DOHH2 (cell line): Measurements from ENCODE around the gene OR13A1.

ENCODE experiments used
- H3F3A ChIP-seq: fragments of 200-600 bp; sonication (generic), shearing (Covaris generic); 2 replicates; pipeline ENCODE4 v1.6.0; 2016; ENCODE audit warnings: antibody characterized with exemption, mild to moderate bottlenecking; ENCODE audit not compliant: control insufficient read depth, insufficient read depth
- H3K27ac ChIP-seq: fragments of 200-600 bp; sonication (generic); 2 replicates; pipeline ENCODE4 v1.5.1; 2014; ENCODE audit warnings: low read depth, mild to moderate bottlenecking, low read length, moderate library complexity
- H3K27me3 ChIP-seq: fragments of 200-600 bp; sonication (generic); 2 replicates; pipeline ENCODE4 v1.6.1; 2014; ENCODE audit warnings: mild to moderate bottlenecking, low read length, mixed read lengths; ENCODE audit not compliant: control insufficient read depth
- H3K36me3 ChIP-seq: fragments of 200-600 bp; sonication (generic); 2 replicates; pipeline ENCODE4 v1.6.1; 2014; ENCODE audit warnings: mild to moderate bottlenecking, low read length, moderate library complexity, mixed read lengths; ENCODE audit not compliant: control insufficient read depth
- H3K4me1 ChIP-seq: fragments of 200-600 bp; sonication (generic); 2 replicates; pipeline ENCODE4 v1.6.1; 2014; ENCODE audit warnings: mild to moderate bottlenecking, low read length, mixed read lengths; ENCODE audit not compliant: control insufficient read depth
- H3K4me2 ChIP-seq: fragments of 200-600 bp; sonication (generic); 2 replicates; pipeline ENCODE4 v1.6.0; 2014; ENCODE audit warnings: mild to moderate bottlenecking, low read length, moderate library complexity
- H3K4me3 ChIP-seq: fragments of 200-600 bp; sonication (generic); 2 replicates; pipeline ENCODE4 v1.5.1; 2014; ENCODE audit warnings: mild to moderate bottlenecking, low read length, mixed read lengths
- H3K79me2 ChIP-seq: fragments of 200-600 bp; sonication (generic); 2 replicates; pipeline ENCODE4 v1.6.1; 2014; ENCODE audit warnings: mild to moderate bottlenecking, low read length, mixed read lengths; ENCODE audit not compliant: control insufficient read depth
- H3K9me2 ChIP-seq: fragments of 200-600 bp; sonication (generic); replicated peaks from 2 replicates; pipeline ENCODE4 v1.6.1; 2014; ENCODE audit warnings: mild to moderate bottlenecking, low read length, mixed read lengths; ENCODE audit not compliant: control insufficient read depth
- H3K9me3 ChIP-seq: fragments of 200-600 bp; sonication (generic); 2 replicates; pipeline ENCODE4 v1.6.1; 2014; ENCODE audit warnings: antibody characterized with exemption, low read length, mixed read lengths; ENCODE audit not compliant: control insufficient read depth, insufficient read depth
- H4K20me1 ChIP-seq: fragments of 200-600 bp; sonication (generic); 2 replicates; pipeline ENCODE4 v1.6.0; 2014; ENCODE audit warnings: low read depth, mild to moderate bottlenecking, antibody characterized with exemption, low read length, moderate library complexity; ENCODE audit not compliant: control insufficient read depth, insufficient read depth
- EZH2phosphoT487 ChIP-seq: fragments of 200-600 bp; sonication (generic); IDR thresholded peaks from 2 replicates; pipeline ENCODE4 v1.6.1; 2017; ENCODE audit warnings: borderline replicate concordance, mild to moderate bottlenecking, antibody characterized with exemption, low read length, moderate library complexity, mixed read lengths
- TF ChIP-seq, protein P1 (sequence below): fragments of 200-600 bp; sonication (generic); IDR thresholded peaks from one replicate; pipeline ENCODE4 v1.5.1; 2014; ENCODE audit warnings: antibody characterized with exemption, mild to moderate bottlenecking, low read depth, low read length; ENCODE audit not compliant: poor library complexity, severe bottlenecking

The OR13A1 gene

DNA sequence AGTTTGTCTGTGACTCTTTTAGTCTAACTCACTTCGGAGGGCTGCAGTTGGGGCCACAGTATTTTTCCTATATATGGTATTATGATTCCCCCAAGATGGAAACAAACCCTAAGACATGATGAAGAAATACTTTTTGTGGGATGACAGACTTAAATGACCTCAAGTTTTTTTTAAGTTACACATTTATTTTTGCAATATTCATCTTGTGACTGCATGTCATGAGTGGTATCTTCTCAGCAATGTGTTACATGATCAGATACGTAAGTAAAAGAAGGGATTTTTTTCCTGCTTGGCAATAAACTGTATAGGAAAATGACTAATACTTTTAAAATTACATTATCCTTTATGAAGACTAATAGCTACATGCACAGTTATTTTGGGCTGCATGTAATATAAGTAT, 57.8 kb downstream of the OR13A1 start:
- no peak overlapping the region for H3K4me3 ChIP-seq
- no peaks in the 10 kb centered on the region for H3K9me2 ChIP-seq
- H3K4me1 ChIP-seq, result peaks cover 20% of the 10 kb centered on the region
- H3K27me3 ChIP-seq, result no peaks in the 10 kb centered on the region
- TF ChIP-seq EZH2phosphoT487, result no peak
- TF ChIP-seq, protein P1, sequence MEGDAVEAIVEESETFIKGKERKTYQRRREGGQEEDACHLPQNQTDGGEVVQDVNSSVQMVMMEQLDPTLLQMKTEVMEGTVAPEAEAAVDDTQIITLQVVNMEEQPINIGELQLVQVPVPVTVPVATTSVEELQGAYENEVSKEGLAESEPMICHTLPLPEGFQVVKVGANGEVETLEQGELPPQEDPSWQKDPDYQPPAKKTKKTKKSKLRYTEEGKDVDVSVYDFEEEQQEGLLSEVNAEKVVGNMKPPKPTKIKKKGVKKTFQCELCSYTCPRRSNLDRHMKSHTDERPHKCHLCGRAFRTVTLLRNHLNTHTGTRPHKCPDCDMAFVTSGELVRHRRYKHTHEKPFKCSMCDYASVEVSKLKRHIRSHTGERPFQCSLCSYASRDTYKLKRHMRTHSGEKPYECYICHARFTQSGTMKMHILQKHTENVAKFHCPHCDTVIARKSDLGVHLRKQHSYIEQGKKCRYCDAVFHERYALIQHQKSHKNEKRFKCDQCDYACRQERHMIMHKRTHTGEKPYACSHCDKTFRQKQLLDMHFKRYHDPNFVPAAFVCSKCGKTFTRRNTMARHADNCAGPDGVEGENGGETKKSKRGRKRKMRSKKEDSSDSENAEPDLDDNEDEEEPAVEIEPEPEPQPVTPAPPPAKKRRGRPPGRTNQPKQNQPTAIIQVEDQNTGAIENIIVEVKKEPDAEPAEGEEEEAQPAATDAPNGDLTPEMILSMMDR, result no peak
- no peak overlapping the region for H3K4me2 ChIP-seq
- no peak overlapping the region for H3K27ac ChIP-seq
- no peaks in the 10 kb centered on the region for H3K79me2 ChIP-seq
- no peaks in the 10 kb centered on the region for H4K20me1 ChIP-seq
- H3F3A ChIP-seq, result 0 out of 2 replicates have a peak, but pooled peaks cover 3% of the 10 kb centered on the region
- no peaks in the 10 kb centered on the region for H3K9me3 ChIP-seq
- no peaks in the 10 kb centered on the region for H3K36me3 ChIP-seq

DNA sequence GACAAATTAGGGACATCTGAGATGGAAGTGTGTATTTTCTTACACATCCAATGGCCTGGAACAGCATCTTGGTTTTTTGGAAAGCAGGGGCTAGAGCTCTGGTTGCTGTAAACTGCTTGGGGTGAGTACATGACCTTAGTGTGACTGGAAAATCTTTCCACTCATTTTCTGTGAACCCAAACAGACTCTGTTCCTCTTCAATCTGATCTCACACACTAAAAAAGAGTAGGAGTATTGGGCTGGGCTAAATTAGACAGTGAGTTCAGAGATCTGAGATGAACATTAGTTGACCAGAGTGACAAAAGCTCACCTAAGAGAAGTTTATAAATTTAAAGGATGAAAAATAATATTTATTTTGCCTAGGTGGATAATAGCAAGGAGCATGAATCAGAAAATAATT, 59.2 kb downstream of the OR13A1 start:
- Histone ChIP-seq H3F3A (peaks cover 6% of the 10 kb centered on the region), H3K27me3 (no peaks in the 10 kb centered on the region), H4K20me1 (no peaks in the 10 kb centered on the region), H3K4me1 (peaks cover 34% of the 10 kb centered on the region), H3K9me3 (no peaks in the 10 kb centered on the region), H3K27ac (no peak overlapping the region), H3K36me3 (no peaks in the 10 kb centered on the region), H3K79me2 (no peaks in the 10 kb centered on the region), H3K4me2 (no peak overlapping the region), H3K9me2 (no peaks in the 10 kb centered on the region), H3K4me3 (no peak overlapping the region)
- TF ChIP-seq EZH2phosphoT487, result no peak
- TF ChIP-seq, protein P1, result no peak

DNA sequence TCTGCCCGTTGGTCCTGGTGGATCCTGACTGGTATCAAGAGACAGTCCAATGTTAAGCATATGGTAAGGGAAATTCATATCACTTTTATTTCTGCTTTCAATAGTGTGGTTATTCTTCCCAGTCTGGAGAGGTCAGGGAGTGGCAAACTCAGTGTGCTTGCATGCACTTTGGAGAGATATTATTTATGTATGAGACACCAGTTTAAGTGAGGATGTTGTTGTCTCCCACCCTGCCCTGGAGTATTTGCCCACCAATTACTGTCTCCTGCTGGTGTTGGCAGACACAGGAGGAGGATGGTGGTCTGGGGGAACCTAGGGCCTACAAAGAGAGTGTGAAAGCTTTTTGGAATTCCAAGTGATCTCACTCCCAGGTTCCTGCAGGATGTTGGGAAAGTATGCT, 59.7 kb downstream of the OR13A1 start:
- Histone ChIP-seq H3K27ac (no peak overlapping the region), H3K36me3 (no peaks in the 10 kb centered on the region), H3K9me2 (no peaks in the 10 kb centered on the region), H3F3A (peaks cover 11% of the 10 kb centered on the region), H3K4me1 (peaks cover 39% of the 10 kb centered on the region), H3K4me2 (no peak overlapping the region), H4K20me1 (no peaks in the 10 kb centered on the region), H3K27me3 (no peaks in the 10 kb centered on the region), H3K79me2 (no peaks in the 10 kb centered on the region), H3K4me3 (no peak overlapping the region), H3K9me3 (no peaks in the 10 kb centered on the region)
- TF ChIP-seq, protein P1, result no peak
- TF ChIP-seq EZH2phosphoT487, result no peak

DNA sequence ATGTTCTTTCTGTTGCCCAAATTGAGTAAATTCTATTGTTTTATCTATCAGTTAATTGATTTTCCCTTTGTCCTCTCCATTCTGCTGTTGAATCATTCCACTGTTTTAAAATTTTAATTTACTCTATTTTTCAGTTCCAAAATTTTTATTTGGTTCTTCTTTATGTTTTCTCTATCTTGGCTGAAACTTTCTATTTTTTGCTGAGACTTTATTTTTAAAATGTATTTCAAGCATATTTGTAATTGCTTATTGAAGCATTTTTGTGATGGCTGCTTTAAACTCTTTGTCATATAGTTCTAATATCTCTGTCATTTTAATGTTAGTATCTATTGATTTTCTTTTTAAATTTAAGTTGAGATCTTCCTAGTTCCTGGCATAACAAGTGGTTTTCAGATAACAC, 60.5 kb downstream of the OR13A1 start:
- Histone ChIP-seq H3K27me3 (no peaks in the 10 kb centered on the region), H3K27ac (no peak overlapping the region), H3K9me3 (no peaks in the 10 kb centered on the region), H3K4me3 (no peak overlapping the region), H3K9me2 (no peaks in the 10 kb centered on the region), H3K36me3 (no peaks in the 10 kb centered on the region), H3K79me2 (no peaks in the 10 kb centered on the region), H3K4me2 (no peak overlapping the region), H3K4me1 (peaks cover 45% of the 10 kb centered on the region), H4K20me1 (no peaks in the 10 kb centered on the region), H3F3A (peaks cover 14% of the 10 kb centered on the region)
- TF ChIP-seq, protein P1, result no peak
- TF ChIP-seq EZH2phosphoT487, result no peak
